HG03442 (cell line): ENCODE data around the gene MAPK1.
"Not testable (repeated sequence)": the region's sequence is repeated elsewhere in the genome, so short reads cannot be mapped to it uniquely, and the experiment has no call there.

ENCODE experiments used
- ATAC-seq: cut with Tn5 transposase; IDR thresholded peaks from one replicate; pipeline ENCODE4 v1.9.1; 2021; ENCODE audit warnings: mild to moderate bottlenecking, moderate library complexity; ENCODE audit not compliant: unreplicated experiment

MAPK1 gene

DNA sequence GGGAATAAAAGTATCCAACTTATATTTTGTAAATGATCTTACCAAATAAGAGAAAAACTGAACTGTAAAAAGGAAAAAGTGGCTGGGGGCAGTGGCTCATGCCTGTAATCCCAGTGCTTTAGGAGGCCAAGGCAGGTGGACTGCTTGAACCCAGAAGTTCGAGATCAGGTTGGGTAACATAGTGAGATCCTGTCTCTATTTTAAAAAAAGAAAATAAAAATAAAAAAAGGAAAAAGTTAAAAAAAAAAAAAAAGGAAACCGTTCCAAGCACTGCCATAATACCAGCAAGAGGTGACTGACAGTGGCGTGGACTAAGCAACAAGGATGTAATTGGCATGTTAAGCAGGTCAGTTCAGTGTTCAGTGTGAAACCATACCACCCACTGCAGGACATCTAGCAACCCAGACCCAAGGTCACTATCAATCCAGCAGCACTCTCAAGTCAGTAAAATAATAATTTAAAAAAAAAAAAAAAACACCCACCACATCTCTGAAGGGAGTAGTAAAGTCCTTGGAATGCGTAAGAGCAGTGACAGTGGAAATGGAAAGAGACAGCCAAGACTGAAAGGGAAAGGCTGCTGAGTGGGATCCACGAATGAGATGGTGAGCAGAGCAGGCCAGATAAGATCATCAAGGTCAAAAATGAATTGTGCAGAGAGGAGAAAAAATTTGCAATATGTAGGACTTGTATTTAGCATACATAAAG lies 43.6 kb downstream of the MAPK1 start:
- ATAC-seq = no peak

DNA sequence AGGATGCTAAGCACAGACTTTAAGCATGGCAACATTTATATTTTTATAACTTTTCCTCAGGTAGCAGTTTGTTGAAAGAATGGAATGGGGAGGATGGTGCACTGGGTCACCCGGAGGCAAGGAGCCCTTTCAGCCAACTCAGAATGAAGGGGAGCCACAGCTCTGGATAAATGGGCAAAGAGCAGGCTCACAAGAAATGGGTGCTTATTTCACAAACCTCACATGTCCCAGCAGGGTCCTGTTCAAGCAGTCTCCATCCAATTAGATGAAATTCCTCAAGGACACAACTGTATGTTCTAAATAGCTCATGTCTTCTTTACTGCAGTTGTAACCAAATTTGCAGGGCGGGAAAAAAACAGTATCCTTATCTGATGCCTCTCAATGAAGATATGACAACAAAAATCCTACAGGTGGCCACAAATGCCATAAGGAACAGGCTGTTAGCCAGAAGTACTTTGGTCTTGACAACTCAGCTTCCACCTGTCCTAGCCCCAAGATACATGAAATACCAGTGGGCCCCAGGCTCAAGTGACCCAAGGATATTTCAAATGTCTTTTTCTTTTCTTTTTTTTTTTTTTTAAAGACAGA lies 48.2 kb downstream of the MAPK1 start:
- no peak for ATAC-seq

DNA sequence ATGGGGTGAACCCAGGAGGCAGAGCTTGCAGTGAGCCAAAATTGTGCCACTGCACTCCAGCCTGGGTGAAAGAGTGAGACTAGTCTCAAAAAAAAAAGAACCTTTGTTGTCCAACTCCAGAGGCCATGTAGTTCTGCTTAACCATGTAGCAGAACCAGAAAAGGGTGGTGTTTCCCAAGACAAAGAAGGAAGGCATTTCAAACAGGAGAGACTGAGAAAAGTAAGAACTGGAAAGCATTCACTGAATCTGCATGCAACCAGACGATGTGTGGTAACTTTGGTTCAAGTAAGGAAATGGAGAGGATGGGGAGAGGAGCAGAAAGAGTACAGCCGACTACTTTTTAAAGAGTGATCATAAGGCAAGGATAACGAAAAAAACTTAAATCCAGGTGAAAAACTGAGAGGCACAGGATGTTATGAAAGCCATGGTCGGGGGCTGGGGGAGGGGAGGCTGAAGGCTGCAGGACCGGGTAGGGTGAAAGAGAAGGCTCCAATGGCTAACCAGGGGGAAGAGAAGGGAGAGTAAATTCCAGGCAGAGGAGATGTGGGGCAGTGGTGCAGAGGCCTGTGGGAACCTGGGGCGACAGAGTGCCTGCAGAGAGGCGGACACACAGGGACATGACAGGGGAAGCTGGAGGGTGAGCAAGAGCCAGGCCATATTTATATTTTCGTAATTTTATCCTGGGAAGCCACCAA lies 48.8 kb downstream of the MAPK1 start:
- no peak for ATAC-seq

DNA sequence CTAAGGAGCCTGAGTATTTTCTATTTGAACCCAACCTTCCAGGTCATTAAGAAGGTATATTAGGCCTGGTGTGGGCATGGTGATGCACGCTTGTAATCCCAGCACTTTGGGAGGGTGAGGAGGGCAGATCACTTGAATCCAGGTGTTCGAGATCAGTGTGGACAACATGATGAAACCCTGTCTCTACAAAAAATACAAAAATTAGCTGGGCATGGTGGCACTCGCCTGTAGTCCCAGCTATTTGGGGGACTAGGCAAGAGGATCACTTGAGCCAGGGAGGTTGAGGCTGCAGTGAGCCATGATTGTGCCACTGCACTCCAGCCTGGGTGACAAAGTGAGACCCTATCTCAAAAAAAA lies 50.0 kb downstream of the MAPK1 start:
- not testable (repeated sequence) for ATAC-seq

DNA sequence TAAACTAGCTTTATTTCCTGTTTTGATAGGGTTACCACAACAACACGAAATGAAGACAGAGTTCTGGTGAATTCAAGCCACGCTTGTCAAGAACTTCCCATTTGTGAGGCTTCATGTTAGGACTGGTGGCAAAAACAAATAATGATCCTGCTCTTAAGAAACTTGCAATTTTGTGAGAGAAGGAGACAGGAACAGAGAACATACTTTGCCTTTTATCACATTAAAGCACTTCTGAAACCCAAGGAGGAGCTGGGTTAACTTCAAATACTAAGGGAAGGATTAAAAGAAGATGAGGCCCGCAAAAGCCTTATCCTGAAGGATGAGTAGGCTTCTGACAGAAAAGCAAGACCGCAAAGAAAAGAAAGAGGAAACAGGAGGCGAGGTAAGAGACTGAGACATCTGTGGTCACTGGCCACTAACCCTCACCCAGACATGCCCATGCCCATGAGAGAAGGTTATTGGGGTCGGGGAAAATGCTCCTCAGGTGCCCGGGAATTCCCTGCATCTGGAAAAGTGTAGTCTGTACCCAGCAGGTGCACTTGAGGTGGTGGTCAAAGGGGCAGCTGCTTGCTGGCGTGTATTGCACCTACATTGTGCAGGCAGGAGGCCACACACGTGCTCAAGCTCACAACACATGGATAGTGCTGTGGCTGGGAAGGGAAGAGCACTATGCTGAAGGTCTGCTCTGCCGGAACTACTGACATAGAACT lies 50.5 kb downstream of the MAPK1 start:
- no peak for ATAC-seq

DNA sequence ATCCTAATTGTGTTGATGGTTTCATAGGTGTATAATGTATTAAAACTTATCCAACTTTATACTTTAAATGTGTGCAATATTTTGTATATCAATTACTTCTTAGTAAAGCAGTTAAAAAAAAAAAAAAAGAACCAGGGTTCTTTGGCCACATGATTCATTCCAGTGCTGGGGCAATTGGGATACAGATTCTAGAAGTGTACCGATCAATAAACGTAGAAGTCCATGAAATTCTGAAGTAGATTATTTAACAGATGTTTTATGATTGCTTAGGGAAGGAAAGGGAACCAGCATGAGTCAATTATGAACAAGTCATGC lies 51.0 kb downstream of the MAPK1 start:
- ATAC-seq = no peak

DNA sequence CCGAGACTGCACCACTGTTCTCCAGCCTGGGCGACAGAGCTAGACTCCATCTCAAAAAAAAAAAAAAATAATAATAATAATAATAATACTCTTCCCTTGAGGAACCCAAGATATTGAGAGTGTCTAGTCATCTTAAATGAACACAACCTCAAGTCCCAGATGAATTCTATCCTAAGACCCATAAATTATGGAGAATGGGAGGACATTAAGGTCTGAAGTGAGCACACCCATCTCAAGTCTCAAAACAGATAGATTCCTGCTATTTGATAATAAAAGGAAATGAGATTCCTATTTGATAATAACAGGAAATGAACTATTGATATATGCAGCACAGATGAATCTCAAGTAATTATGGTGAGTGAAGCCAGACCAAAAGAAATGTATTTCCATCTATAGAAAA lies 51.5 kb downstream of the MAPK1 start:
- no peak for ATAC-seq

DNA sequence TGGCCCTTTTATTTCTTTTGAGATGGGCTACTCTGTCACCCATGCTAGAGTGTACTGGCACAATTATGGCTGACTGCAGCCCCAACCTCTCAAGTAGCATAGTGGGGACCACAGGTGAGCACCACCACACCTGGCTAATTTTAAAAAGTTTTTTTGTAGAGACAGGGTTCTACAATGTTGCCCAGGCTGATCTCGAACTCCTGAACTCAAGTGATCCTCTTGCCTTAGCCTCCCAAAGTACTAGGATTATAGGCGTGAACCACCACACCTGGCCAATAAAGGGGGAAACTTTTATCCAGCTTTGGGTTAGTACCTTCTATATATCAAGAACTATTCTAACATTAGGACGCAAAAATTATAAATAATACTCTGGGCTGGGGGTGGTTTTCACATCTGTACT lies 52.1 kb downstream of the MAPK1 start:
- ATAC-seq = no peak

DNA sequence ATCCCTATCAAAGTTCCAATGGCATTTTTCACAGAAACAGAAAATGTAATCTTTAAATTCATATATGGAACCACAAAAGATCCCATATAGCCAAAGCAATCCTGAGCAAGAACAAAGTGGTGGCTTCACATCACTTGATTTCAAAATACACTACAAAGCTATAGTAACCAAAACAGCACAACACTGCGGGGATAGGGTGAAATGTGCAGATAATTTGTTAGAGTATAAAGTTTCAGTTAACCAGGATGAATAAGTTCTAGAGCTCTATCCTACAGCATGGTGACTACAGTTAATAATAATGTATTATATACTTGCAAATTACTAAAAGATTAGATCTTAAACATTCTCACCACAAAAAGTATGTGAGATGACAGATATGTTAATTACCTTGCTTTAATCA lies 55.5 kb downstream of the MAPK1 start:
- no peak for ATAC-seq

DNA sequence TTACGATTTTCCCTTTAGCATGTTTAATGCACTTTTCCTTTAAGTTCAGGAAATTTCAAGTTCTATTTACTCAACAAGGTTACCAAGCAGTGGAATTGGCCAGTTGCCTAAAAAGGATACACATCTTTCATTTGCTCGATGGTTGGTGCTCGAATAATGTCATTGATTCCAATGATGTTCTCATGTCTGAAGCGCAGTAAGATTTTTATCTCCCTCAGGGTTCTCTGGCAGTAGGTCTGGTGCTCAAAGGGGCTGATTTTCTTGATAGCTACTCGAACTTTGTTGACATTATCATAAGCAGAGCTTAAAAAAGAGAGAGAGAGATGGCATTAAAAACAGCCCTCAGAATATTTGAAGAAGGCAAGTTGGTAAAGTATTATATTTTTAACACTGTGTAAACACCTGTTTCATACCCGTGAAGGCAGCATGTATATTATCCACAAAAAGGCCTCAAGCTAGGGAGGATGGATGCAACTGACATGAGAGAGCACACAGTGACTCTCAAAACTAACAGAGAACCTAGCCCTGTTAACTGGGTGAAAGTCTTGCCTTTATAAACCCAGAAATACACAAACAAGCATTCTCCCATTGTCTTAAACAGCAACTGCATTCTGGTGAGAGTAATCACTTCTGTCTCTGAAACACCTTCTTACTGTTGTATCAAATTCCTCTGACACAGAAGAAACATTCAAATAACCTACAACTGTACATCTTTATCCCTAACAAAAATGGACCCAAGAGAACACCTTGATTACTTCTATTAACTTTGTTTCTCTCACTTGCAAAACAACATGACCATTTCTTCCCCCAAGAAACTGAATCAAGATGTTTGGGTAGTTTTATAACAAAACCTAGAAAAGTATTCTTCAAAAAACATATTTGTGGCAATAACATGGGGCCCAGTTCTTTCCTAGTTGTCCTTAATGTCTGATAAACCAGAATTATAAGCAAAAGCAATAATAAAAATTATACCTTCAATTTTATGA lies 59.6 kb downstream of the MAPK1 start:
- no peak for ATAC-seq

DNA sequence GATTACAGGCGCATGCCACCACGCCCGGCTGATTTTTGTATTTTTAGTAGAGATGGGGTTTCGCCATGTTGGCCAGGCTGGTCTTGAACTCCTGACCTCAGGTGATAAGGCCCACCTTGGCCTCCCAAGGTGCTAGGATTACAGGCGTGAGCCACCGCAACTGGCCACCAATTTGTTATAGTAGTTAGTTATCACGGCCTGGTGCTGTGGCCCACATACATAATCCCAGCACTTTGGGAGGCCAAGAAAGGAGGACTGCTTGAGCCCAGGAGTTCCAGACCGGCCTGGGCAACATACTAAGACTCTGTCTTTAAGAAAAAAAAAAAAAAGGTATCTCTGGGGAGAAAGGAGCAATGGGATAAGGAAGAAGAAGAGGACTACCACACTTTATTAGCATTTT lies 62.1 kb downstream of the MAPK1 start:
- ATAC-seq = not testable (repeated sequence)

DNA sequence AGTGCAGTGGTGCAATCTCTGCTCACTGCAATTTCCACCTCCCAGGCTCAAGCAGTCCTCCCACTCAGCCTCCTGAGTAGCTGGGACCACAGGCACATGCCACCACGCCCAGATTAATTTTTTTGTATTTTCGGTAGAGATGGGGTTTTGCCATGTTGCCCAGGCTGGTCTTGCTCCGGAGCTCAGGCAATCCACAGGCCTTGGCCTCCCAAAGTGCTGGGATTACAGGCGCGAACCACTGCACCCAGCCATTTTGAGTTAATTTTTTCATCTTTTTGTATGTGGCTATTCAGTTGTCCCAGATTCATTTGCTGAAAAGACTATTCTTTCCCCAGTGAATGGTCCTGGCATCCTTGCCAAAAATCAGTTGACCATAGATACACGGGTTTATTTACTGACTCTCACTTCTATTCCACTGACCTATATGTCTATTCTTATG lies 63.6 kb downstream of the MAPK1 start:
- no peak for ATAC-seq

DNA sequence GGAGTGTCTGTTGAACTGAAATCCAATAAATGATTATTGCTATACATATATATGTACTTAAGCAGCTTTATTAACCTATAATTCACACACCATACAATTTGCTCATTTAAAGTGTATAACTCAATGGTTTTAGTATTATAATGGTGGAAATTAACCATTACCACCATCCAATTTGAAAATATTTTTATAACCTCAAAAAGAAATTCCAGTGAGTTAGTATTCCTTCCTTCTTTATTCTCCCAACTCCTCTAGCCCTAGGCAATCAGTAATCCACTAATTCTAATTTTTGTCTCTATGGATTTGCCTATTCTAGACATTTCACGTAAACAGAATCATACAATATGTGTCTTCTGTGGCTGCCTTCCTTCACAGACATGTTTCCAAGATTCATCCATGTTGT lies 64.8 kb downstream of the MAPK1 start:
- ATAC-seq = no peak

DNA sequence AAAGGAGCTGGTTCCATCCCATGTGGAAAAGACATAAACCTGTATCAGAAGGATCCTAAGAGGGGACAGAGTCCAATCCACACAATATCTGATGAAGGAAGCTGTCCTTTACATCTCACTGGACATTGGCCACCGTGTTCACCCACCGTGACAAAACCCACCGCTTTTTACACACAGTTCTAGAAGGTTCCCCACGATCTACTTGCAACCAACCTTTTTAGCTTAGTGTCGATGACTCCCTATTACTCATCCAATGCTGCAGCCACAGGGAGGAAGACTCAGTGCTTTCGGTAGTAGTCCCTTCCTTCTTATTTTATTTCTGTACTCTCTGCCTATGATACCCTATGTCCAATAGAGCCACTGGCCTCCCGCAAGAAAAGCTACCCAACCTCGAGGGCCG lies 65.4 kb downstream of the MAPK1 start:
- ATAC-seq = no peak

DNA sequence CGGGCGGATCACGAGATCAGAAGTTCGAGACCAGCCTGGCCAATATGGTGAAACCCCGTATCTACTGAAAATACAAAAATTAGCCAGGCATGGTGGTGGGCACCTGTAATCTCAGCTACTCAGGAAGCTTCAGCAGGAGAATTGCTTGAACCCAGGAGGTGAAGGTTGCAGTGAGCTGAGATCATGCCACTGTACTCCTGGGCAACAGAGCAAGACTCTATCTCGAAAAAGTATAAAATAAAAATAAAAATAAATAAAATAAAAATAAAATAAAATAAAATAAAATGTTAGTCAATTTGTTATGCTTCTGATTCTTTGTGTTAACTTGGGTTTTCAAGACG lies 66.2 kb downstream of the MAPK1 start:
- not testable (repeated sequence) for ATAC-seq

DNA sequence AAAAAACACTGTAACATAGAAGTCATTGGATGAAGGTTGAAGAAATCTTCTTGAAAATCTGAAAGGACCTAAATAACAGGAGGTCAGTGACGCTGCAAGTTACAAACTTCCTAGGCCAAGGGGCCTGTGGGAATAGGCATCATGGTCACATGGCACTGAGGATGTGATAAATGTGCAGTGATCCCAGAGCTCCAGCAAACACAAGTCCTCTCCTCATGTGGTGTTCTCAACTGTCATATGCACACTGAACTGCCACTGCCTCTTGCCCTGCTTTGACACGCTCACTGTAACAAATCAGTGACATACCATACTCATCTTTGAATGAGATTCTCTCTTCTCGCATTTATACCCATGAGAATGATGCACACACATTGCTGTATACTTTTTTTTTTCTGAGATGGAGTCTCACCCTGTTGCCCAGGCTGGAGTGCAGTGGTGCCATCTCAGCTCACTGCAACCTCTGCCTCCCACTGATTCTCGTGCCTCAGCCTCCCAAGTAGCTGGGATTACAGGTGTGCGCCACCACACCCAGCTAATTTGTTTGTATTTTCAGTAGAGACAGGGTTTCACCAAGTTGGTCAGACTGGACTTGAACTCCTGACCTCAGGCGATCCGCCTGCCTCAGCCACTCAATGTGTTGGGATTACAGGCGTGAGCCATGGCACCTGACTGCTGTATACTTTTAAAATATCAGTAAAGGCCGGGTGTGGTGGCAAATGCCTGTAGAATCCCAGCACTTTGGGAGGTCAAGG lies 66.7 kb downstream of the MAPK1 start:
- no peak for ATAC-seq

DNA sequence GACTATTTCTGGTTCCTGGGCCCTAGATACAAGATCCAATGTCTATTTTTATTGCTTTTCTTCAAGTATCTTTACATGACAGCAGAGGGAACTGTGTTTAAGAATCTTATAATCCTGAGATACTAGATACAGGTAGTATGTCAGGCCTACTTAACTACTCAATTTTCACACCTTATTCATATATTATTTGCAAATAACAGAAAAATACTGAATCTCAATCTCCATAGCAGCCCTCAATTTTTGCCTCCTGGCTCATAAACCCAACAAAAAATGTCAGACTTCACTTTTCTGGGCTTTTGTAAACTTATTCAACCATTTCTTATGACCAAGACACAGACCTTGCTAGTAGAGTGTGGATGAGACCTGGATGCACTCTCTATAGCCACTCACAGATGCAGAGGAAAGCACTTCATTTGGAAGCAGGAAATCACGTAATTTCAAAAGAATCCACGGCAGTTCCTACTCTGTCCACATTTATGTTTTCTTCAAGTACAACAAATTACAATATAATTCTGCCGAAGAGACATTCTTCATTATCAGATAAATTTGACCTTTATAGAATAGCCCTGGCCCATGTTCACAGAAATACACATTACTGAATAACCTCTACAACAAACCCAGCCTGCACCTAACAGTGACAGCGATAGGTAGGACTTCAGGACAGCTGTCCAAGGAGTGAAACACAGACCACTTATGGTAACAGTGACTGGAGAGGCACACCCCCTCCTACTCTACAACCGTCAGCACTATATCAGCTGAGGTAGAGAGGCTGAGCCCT lies 69.8 kb downstream of the MAPK1 start:
- ATAC-seq = no peak

DNA sequence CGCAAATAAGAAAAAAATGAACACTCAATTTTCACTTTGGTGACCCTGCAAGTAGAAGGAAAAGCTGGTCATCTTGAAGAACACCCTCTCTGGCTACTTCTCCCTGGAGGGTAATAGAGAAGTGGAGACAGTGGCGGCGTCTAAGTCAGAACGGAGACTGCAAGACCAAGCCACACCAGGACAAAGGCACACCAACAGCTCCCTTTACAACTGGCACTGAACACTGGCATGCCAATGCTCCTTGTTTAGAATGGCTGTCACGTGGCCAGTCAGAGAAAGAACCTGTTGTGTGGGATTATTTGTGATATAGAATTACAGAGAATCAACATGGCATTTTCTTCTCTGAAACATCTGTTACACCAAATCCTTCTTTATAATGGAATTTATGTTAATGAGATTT lies 70.6 kb downstream of the MAPK1 start:
- ATAC-seq = no peak

DNA sequence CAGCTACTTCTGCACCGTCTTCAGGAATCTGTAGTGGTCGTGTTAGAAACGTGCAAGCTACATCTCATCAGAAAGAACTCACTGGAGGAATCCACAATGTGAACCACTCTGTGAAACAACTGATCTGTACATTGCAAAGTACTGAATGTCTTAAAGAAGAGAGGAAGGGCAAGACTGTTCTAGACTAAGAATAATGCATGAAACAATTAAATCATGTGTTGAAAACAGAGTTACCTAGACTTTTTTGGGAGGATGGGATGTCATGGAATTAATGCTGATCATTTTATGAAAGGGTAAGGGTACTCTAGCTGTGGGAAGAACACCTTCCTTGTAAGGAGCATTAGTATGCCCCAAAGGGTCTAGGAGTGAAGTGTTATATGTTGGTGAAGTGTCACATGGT lies 71.2 kb downstream of the MAPK1 start:
- no peak for ATAC-seq
